OCI-LY7 (cell line): ENCODE measurements around the gene KIF5A. TPM values are rescaled to one million over a fixed set of nuclear protein-coding genes. Genes with fewer than 3 reads are reported as not detected.

Experiments used
- BruUV-seq: library from RNA; stranded (reverse); fragments of 400-500 nt; replicated peaks from 2 replicates; lab custom pipeline; 2021; lab: Mats Ljungman, UMichigan
- CTCF ChIA-PET: fragments of 300-600 bp; sonication (Branson Sonifier 250); formaldehyde crosslinking; loops from one replicate; lab custom pipeline; 2022; ENCODE audit warnings: antibody characterized with exemption; ENCODE audit not compliant: unreplicated experiment; lab: Charles Lee
- POLR2A ChIA-PET: fragments of 300-600 bp; sonication (Branson Sonifier 250); formaldehyde crosslinking; loops from one replicate; lab custom pipeline; 2022; ENCODE audit warnings: antibody characterized with exemption; lab: Charles Lee
- DNase-seq: peaks from one replicate; pipeline ENCODE4 v3.0.0-alpha.2; 2015; ENCODE audit warnings: low spot score
- H2AFZ ChIP-seq: fragments of 200-600 bp; sonication (generic), shearing (Covaris generic); 2 replicates; pipeline ENCODE4 v1.6.1; 2014; ENCODE audit warnings: mild to moderate bottlenecking, antibody characterized with exemption, low read length, moderate library complexity
- H3K27ac ChIP-seq: fragments of 200-600 bp; sonication (generic); 2 replicates; pipeline ENCODE4 v1.5.1; 2014; ENCODE audit warnings: mixed run types, low read depth, mild to moderate bottlenecking, moderate library complexity, low read length, inconsistent platforms; ENCODE audit not compliant: poor library complexity, severe bottlenecking
- H3K36me3 ChIP-seq: fragments of 200-600 bp; sonication (generic); 2 replicates; pipeline ENCODE4 v1.6.1; 2014; ENCODE audit warnings: mild to moderate bottlenecking, antibody characterized with exemption, low read length, moderate library complexity, mixed read lengths; ENCODE audit not compliant: insufficient read depth
- H3K4me1 ChIP-seq: fragments of 200-600 bp; sonication (generic); 2 replicates; pipeline ENCODE4 v1.5.1; 2014; ENCODE audit warnings: mild to moderate bottlenecking, low read length; ENCODE audit not compliant: insufficient read depth, poor library complexity, severe bottlenecking
- H3K4me2 ChIP-seq: fragments of 200-600 bp; sonication (generic); 2 replicates; pipeline ENCODE4 v1.6.1; 2014; ENCODE audit warnings: mild to moderate bottlenecking, low read length
- H3K4me3 ChIP-seq: fragments of 200-600 bp; sonication (generic); 2 replicates; pipeline ENCODE4 v1.5.1; 2014; ENCODE audit warnings: mild to moderate bottlenecking, low read depth, low read length; ENCODE audit not compliant: poor library complexity, severe bottlenecking
- H3K79me2 ChIP-seq: fragments of 200-600 bp; sonication (generic); 2 replicates; pipeline ENCODE4 v1.6.1; 2016; ENCODE audit warnings: low read depth, mild to moderate bottlenecking, low read length, moderate library complexity, mixed read lengths; ENCODE audit not compliant: insufficient read depth
- H3K9me2 ChIP-seq: fragments of 200-600 bp; sonication (generic); 2 replicates; pipeline ENCODE4 v1.6.1; 2016; ENCODE audit warnings: mild to moderate bottlenecking, low read length, mixed read lengths; ENCODE audit not compliant: insufficient read depth
- H3K9me3 ChIP-seq: fragments of 200-600 bp; sonication (generic); 2 replicates; pipeline ENCODE4 v1.6.1; 2014; ENCODE audit warnings: mild to moderate bottlenecking, mixed run types, low read length, mixed read lengths
- H4K20me1 ChIP-seq: fragments of 200-600 bp; sonication (generic); 2 replicates; pipeline ENCODE4 v1.6.1; 2014; ENCODE audit warnings: mild to moderate bottlenecking, antibody characterized with exemption, low read length, moderate library complexity, mixed read lengths; ENCODE audit not compliant: insufficient read depth
- EZH2phosphoT487 ChIP-seq: fragments of 200-600 bp; sonication (generic); IDR thresholded peaks from 2 replicates; pipeline ENCODE4 v1.6.1; 2018; ENCODE audit warnings: low read depth, borderline replicate concordance, mild to moderate bottlenecking, mixed run types, antibody characterized with exemption, low read length, moderate library complexity, mixed read lengths
- intact Hi-C: fragments of 100-400 bp; cut with micrococcal nuclease; formaldehyde crosslinking; loops from one replicate; pipeline ENCODE4 v1.10.0; 2022; ENCODE audit not compliant: unreplicated experiment
- total RNA-seq, 2 experiments: library from RNA; depleted of rRNA in 1 of 2; stranded (reverse); fragments of >200 nt in 1 of 2; shearing (Covaris generic) in 1 of 2; gene quantifications; 2 replicates each; pipeline ENCODE4 v1.2.3, GENCODE V29; 2014 to 2022
- TF ChIP-seq, protein P1 (sequence below): fragments of 200-600 bp; sonication (generic); conservative IDR thresholded peaks from 2 replicates; pipeline ENCODE4 v1.5.1; 2014; ENCODE audit warnings: mild to moderate bottlenecking, antibody characterized with exemption, low read length, moderate library complexity, mixed read lengths

KIF5A gene
- total RNA-seq, 2 experiments from 2014 or later: 0.09 to 1.6 TPM

DNA sequence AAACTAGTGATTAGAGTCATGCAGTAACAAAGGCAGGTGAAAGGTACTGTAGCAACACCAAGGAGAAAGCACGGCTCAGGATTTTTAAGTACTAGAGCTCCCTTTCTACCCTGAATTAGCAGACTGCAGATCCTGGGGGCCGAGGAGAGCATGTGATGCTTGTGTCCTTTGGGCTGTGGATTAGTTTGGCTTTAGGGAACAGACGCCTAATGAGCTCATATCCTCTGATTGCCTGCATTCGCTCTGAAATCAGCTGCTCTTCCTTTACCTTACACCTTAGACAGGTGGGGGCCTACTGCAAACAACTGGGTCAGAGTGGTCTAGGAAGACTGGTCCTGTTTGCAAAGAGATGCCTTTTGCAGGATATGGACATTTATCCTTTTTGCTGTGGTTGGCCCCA is 43.3 kb downstream of the KIF5A start:
- no TSS peak for BruUV-seq
- Histone ChIP-seq H3K36me3 (peaks cover 30% of the 10 kb centered on the region), H3K4me1 (peaks cover 18% of the 10 kb centered on the region), H3K9me2 (no peaks in the 10 kb centered on the region), H3K79me2 (peaks cover 11% of the 10 kb centered on the region; the same call in 1 of the 2 replicates), H3K4me2 (peak overlapping the region; percentile 99; the same call in 1 of the 2 replicates), H2AFZ (no peak overlapping the region), H4K20me1 (no peaks in the 10 kb centered on the region), H3K4me3 (no peak overlapping the region), H3K9me3 (no peaks in the 10 kb centered on the region), H3K27ac (no peak overlapping the region)
- intact Hi-C loops: no loop called here
- CTCF ChIA-PET: no interaction called here
- no peak for DNase-seq
- no peak for TF ChIP-seq EZH2phosphoT487
- TF ChIP-seq, protein P1, sequence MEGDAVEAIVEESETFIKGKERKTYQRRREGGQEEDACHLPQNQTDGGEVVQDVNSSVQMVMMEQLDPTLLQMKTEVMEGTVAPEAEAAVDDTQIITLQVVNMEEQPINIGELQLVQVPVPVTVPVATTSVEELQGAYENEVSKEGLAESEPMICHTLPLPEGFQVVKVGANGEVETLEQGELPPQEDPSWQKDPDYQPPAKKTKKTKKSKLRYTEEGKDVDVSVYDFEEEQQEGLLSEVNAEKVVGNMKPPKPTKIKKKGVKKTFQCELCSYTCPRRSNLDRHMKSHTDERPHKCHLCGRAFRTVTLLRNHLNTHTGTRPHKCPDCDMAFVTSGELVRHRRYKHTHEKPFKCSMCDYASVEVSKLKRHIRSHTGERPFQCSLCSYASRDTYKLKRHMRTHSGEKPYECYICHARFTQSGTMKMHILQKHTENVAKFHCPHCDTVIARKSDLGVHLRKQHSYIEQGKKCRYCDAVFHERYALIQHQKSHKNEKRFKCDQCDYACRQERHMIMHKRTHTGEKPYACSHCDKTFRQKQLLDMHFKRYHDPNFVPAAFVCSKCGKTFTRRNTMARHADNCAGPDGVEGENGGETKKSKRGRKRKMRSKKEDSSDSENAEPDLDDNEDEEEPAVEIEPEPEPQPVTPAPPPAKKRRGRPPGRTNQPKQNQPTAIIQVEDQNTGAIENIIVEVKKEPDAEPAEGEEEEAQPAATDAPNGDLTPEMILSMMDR: no peak
- POLR2A ChIA-PET: interaction anchor here (0.7 to 1.3 kb wide), 3 partner anchors 8 to 137 kb away, joined by 3 read pairs; no protein-coding TSS in a partner anchor

DNA sequence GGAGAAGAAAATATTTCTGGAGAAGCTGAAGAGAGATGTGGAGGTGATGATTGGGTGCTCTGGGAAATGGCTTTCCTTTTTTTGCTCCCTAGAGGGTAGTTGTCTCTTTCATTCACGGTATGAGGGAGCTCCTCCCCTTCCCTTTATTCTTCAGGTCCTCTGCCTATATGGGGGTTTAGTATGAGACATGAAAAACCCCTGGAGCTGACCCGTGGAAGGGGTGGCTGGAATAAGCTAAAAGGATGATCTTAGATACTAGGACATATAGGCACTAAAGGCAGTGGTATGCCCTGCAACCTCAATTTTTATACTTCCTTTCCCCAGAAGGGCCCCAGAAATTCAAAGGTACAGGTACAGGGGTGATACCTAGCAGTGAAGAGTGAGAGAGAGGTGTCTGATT is 50.6 kb downstream of the KIF5A start:
- BruUV-seq: no TSS peak
- Histone ChIP-seq H4K20me1 (no peaks in the 10 kb centered on the region), H3K79me2 (no peaks in the 10 kb centered on the region), H3K4me3 (no peak overlapping the region), H3K9me2 (no peaks in the 10 kb centered on the region), H3K36me3 (peaks cover 64% of the 10 kb centered on the region; the same call in 1 of the 2 replicates), H3K4me1 (no peaks in the 10 kb centered on the region), H3K4me2 (no peak overlapping the region), H3K27ac (no peak overlapping the region), H2AFZ (no peak overlapping the region), H3K9me3 (no peaks in the 10 kb centered on the region)
- CTCF ChIA-PET: no interaction called here
- intact Hi-C loops: no loop called here
- TF ChIP-seq EZH2phosphoT487: no peak
- TF ChIP-seq, protein P1: no peak
- DNase-seq: no peak
- POLR2A ChIA-PET: interaction anchor here (0.7 to 0.8 kb wide), 2 partner anchors 33 to 144 kb away, joined by 3 read pairs; no protein-coding TSS in a partner anchor

DNA sequence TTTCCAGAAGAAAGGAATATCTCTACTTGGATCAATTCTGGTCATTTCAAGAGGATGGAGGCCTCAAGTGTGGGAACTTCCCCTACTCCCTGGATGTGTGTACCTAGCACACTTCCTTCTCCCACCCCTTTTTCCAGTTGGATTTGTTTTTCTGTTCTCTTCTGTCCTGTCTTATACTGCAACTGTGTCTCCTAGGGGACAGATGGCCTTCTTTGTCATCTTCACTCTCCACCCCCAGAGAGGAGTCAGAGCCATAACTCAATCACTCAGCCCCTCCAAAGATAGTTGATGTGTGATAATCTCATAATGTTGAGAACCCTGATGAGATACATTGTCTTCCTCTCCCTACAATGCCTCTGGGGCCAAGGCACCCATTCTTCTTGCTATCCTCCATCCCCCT is 52.7 kb downstream of the KIF5A start:
- BruUV-seq: TSS peak; percentile 72

More for the DNA sequence above, 52.7 kb downstream of the KIF5A start:
- Histone ChIP-seq H3K4me3 (no peak overlapping the region), H3K27ac (no peak overlapping the region), H3K4me2 (no peak overlapping the region), H3K4me1 (no peaks in the 10 kb centered on the region), H3K9me3 (no peaks in the 10 kb centered on the region), H3K79me2 (no peaks in the 10 kb centered on the region), H2AFZ (no peak overlapping the region), H3K9me2 (no peaks in the 10 kb centered on the region), H4K20me1 (no peaks in the 10 kb centered on the region), H3K36me3 (peaks cover 46% of the 10 kb centered on the region; the same call in 1 of the 2 replicates)
- intact Hi-C loops: no loop called here
- DNase-seq: no peak
- POLR2A ChIA-PET: no interaction called here
- CTCF ChIA-PET: no interaction called here
- TF ChIP-seq, protein P1: no peak
- no peak for TF ChIP-seq EZH2phosphoT487
